ENCODE data around the gene GNPTAB. TPM values are rescaled to one million over a fixed set of nuclear protein-coding genes. Genes with fewer than 3 reads are reported as not detected.
A peak's percentile ranks its signal among the peaks of the same experiment; 100 is the strongest.

The GNPTAB gene
- total and polyA plus RNA-seq, 2 of the 13 experiments (the other 11 are each of a cell fraction or from before 2014, with no cell fraction given) = 13.6 to 19.4 TPM

DNA sequence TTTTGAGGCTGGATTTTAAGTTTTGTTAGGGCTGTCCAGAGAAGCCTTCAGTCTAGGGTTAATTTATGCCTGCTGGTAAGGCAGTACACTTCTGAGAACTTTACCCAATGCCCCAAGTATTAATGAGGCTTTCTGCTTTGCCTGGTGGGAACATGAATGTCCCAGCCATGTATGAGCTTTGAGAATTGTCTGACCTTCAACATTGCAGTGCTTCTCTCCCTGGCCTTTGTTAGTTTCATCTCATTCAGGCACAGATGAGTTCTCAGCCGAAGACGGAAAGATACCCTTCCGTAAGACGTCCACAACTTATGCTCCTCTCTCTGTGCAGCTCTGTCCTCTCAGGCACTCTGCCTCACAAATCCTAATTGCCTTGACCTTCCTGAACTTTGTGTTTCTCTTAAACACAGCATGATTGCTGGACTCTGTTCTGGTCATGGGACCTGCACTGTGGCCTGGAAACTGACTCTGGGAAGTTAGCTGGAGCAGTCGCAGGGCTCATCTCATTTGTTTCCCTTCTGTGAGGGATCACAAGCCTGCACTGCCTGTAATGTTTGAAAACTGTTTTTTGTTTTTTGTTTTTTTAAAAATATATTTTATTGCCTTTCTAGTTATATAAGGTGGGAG lies 117.6 kb downstream of the GNPTAB start (continued):
- TF ChIP-seq, protein P1, sequence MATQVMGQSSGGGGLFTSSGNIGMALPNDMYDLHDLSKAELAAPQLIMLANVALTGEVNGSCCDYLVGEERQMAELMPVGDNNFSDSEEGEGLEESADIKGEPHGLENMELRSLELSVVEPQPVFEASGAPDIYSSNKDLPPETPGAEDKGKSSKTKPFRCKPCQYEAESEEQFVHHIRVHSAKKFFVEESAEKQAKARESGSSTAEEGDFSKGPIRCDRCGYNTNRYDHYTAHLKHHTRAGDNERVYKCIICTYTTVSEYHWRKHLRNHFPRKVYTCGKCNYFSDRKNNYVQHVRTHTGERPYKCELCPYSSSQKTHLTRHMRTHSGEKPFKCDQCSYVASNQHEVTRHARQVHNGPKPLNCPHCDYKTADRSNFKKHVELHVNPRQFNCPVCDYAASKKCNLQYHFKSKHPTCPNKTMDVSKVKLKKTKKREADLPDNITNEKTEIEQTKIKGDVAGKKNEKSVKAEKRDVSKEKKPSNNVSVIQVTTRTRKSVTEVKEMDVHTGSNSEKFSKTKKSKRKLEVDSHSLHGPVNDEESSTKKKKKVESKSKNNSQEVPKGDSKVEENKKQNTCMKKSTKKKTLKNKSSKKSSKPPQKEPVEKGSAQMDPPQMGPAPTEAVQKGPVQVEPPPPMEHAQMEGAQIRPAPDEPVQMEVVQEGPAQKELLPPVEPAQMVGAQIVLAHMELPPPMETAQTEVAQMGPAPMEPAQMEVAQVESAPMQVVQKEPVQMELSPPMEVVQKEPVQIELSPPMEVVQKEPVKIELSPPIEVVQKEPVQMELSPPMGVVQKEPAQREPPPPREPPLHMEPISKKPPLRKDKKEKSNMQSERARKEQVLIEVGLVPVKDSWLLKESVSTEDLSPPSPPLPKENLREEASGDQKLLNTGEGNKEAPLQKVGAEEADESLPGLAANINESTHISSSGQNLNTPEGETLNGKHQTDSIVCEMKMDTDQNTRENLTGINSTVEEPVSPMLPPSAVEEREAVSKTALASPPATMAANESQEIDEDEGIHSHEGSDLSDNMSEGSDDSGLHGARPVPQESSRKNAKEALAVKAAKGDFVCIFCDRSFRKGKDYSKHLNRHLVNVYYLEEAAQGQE (IDR thresholded peaks at IDR 0.05; ENCODE audit: borderline replicate concordance in 1 of 2, low read depth in 1 of 2, low read length in 2 of 2) = no peak
- TF ChIP-seq ZNF180 (CRISPR knock-in tag; IDR thresholded peaks at IDR 0.05; ENCODE audit: borderline replicate concordance, low read depth) = no peak
- no peak for TF ChIP-seq ZNF20 (CRISPR knock-in tag; IDR thresholded peaks at IDR 0.05)
- no peak for TF ChIP-seq SIN3B (IDR thresholded peaks at IDR 0.05; ENCODE audit: low read length)
- TF ChIP-seq ZNF432 (CRISPR knock-in tag; IDR thresholded peaks at IDR 0.05; ENCODE audit: borderline replicate concordance) = no peak
- no peak for TF ChIP-seq ZBTB3 (CRISPR knock-in tag; IDR thresholded peaks at IDR 0.05; ENCODE audit: borderline replicate concordance, low read depth)
- TF ChIP-seq SETDB1 (CRISPR knock-in tag; IDR thresholded peaks at IDR 0.05; ENCODE audit: borderline replicate concordance) = no peak
- no peak for TF ChIP-seq PCBP1 (IDR thresholded peaks at IDR 0.05; ENCODE audit: borderline replicate concordance, low read depth, low read length)
- no peak for TF ChIP-seq ZBTB42 (CRISPR knock-in tag; IDR thresholded peaks at IDR 0.05)
- TF ChIP-seq SOX13 (IDR thresholded peaks at IDR 0.05) = no peak
- TF ChIP-seq SOX13 (CRISPR knock-in tag; conservative IDR thresholded peaks at IDR 0.05 in 1 of 2, IDR thresholded peaks at IDR 0.05 in 1 of 2) = peak in 1 of 2 experiments; percentile 81; a peak in 2 of 4 replicates
- TF ChIP-seq, protein P2, sequence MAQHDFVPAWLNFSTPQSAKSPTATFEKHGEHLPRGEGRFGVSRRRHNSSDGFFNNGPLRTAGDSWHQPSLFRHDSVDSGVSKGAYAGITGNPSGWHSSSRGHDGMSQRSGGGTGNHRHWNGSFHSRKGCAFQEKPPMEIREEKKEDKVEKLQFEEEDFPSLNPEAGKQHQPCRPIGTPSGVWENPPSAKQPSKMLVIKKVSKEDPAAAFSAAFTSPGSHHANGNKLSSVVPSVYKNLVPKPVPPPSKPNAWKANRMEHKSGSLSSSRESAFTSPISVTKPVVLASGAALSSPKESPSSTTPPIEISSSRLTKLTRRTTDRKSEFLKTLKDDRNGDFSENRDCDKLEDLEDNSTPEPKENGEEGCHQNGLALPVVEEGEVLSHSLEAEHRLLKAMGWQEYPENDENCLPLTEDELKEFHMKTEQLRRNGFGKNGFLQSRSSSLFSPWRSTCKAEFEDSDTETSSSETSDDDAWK (CRISPR knock-in tag; IDR thresholded peaks at IDR 0.05) = no peak
- TF ChIP-seq CBX5 (CRISPR knock-in tag; IDR thresholded peaks at IDR 0.05; ENCODE audit: borderline replicate concordance) = peak; percentile 67; the same call in 1 of the 2 replicates
- TF ChIP-seq ELF1 (CRISPR knock-in tag; IDR thresholded peaks at IDR 0.05) = peak; percentile 56
- TF ChIP-seq ZBTB20 (CRISPR knock-in tag; IDR thresholded peaks at IDR 0.05; ENCODE audit: borderline replicate concordance, low read depth) = peak; percentile 70; the same call in 1 of the 2 replicates
- peak; percentile 41 for TF ChIP-seq STAG1 (CRISPR knock-in tag; IDR thresholded peaks at IDR 0.05)
- no peak for TF ChIP-seq KDM3A (CRISPR knock-in tag; IDR thresholded peaks at IDR 0.05; ENCODE audit: low read depth)
- no peak for TF ChIP-seq RORA (CRISPR knock-in tag; IDR thresholded peaks at IDR 0.05)
- TF ChIP-seq, protein P3, sequence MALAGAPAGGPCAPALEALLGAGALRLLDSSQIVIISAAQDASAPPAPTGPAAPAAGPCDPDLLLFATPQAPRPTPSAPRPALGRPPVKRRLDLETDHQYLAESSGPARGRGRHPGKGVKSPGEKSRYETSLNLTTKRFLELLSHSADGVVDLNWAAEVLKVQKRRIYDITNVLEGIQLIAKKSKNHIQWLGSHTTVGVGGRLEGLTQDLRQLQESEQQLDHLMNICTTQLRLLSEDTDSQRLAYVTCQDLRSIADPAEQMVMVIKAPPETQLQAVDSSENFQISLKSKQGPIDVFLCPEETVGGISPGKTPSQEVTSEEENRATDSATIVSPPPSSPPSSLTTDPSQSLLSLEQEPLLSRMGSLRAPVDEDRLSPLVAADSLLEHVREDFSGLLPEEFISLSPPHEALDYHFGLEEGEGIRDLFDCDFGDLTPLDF (CRISPR knock-in tag; IDR thresholded peaks at IDR 0.05) = no peak
- TF ChIP-seq, protein P4, sequence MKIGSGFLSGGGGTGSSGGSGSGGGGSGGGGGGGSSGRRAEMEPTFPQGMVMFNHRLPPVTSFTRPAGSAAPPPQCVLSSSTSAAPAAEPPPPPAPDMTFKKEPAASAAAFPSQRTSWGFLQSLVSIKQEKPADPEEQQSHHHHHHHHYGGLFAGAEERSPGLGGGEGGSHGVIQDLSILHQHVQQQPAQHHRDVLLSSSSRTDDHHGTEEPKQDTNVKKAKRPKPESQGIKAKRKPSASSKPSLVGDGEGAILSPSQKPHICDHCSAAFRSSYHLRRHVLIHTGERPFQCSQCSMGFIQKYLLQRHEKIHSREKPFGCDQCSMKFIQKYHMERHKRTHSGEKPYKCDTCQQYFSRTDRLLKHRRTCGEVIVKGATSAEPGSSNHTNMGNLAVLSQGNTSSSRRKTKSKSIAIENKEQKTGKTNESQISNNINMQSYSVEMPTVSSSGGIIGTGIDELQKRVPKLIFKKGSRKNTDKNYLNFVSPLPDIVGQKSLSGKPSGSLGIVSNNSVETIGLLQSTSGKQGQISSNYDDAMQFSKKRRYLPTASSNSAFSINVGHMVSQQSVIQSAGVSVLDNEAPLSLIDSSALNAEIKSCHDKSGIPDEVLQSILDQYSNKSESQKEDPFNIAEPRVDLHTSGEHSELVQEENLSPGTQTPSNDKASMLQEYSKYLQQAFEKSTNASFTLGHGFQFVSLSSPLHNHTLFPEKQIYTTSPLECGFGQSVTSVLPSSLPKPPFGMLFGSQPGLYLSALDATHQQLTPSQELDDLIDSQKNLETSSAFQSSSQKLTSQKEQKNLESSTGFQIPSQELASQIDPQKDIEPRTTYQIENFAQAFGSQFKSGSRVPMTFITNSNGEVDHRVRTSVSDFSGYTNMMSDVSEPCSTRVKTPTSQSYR (CRISPR knock-in tag; IDR thresholded peaks at IDR 0.05; ENCODE audit: borderline replicate concordance) = no peak
- no peak for TF ChIP-seq RELA (CRISPR knock-in tag; IDR thresholded peaks at IDR 0.05)
